Epithelial cell of proximal tubule (primary cell): ENCODE measurements around the gene NKPD1. TPM values are rescaled to one million over a fixed set of nuclear protein-coding genes. Genes with fewer than 3 reads are reported as not detected.

Experiments
- DNase-seq: peaks from one replicate; pipeline ENCODE4 v3.0.0-alpha.2; 2011; ENCODE audit warnings: low read depth
- H3K4me3 ChIP-seq: 2 replicates; pipeline ENCODE4 v1.5.1; 2011; ENCODE audit warnings: low read depth, mild to moderate bottlenecking, low read length
- CTCF ChIP-seq: conservative IDR thresholded peaks from 2 replicates; pipeline ENCODE4 v1.5.1; 2012; ENCODE audit warnings: low read depth, mild to moderate bottlenecking, low read length
- total RNA-seq: library from RNA; depleted of rRNA; stranded (reverse); fragments of >200 nt; gene quantifications from 2 replicates; pipeline ENCODE4 v1.2.3, GENCODE V29; 2015

NKPD1 gene
- total RNA-seq, 1 donor from 2014 or later = not detected

- H3K4me3 ChIP-seq = no peak overlapping the region
- no peak for TF ChIP-seq CTCF
- DNase-seq = peak; percentile 38
Observed at GRCh38 chr19:45173816-45174215, 13.0 kb upstream of the NKPD1 start.

- no peak overlapping the region for H3K4me3 ChIP-seq
- no peak for DNase-seq
- no peak for TF ChIP-seq CTCF
Observed at GRCh38 chr19:45172611-45173208, 11.9 kb upstream of the NKPD1 start.

GRCh38 chr19:45172173-45172572, 11.4 kb upstream of the NKPD1 start:
- no peak for TF ChIP-seq CTCF
- DNase-seq = no peak
- H3K4me3 ChIP-seq = no peak overlapping the region

- no peak for DNase-seq
- H3K4me3 ChIP-seq = no peak overlapping the region
- TF ChIP-seq CTCF = no peak
Observed at GRCh38 chr19:45171211-45171623, 10.4 kb upstream of the NKPD1 start.

- DNase-seq = no peak
- TF ChIP-seq CTCF = no peak
- H3K4me3 ChIP-seq = no peak overlapping the region
Observed at GRCh38 chr19:45170146-45171106, 9.6 kb upstream of the NKPD1 start.

GRCh38 chr19:45169602-45170001, 8.8 kb upstream of the NKPD1 start:
- no peak for DNase-seq
- no peak for TF ChIP-seq CTCF
- H3K4me3 ChIP-seq = no peak overlapping the region
